ENCODE measurements around the gene CPSF3. TPM values are rescaled to one million over a fixed set of nuclear protein-coding genes. Genes with fewer than 3 reads are reported as not detected.
"Not testable (repeated sequence)": the region's sequence is repeated elsewhere in the genome, so short reads cannot be mapped to it uniquely, and the experiment has no call there.

CPSF3 gene
- total RNA-seq, 6 experiments from 2014 or later: 40.6 to 49.8 (median 44.5) TPM

DNA sequence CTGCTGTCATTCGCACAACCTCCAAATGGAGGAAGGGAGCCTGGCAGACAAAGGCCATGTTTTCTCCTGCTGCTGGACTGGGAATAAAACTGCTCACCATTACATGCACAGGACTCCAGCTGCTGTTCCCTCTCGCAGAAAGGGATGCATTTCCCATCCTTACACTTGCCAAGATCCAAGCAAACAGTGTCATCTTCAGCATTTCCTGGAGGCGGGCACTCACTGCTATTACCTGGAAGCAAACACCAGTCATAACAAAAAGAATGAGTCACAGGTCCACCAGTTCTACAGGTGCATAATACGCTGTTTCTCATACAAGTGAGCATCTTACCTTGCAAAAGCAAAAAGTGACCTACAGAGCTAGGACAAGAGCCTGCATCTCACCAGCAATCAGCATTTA is 73.6 kb downstream of the CPSF3 start:
- Mint-ChIP-seq H3K27ac (no peak overlapping the region), H3K27me3 (ENCODE audit: insufficient read depth) (peaks cover 2% of the 10 kb centered on the region), H3K4me3 (no peak overlapping the region), H3K9me3 (no peaks in the 10 kb centered on the region), H3K36me3 (ENCODE audit: low read depth) (peaks cover 46% of the 10 kb centered on the region), H3K4me1 (ENCODE audit: low read depth) (peaks cover 12% of the 10 kb centered on the region)
- DNase-seq: no peak
- TF ChIP-seq, protein P1, sequence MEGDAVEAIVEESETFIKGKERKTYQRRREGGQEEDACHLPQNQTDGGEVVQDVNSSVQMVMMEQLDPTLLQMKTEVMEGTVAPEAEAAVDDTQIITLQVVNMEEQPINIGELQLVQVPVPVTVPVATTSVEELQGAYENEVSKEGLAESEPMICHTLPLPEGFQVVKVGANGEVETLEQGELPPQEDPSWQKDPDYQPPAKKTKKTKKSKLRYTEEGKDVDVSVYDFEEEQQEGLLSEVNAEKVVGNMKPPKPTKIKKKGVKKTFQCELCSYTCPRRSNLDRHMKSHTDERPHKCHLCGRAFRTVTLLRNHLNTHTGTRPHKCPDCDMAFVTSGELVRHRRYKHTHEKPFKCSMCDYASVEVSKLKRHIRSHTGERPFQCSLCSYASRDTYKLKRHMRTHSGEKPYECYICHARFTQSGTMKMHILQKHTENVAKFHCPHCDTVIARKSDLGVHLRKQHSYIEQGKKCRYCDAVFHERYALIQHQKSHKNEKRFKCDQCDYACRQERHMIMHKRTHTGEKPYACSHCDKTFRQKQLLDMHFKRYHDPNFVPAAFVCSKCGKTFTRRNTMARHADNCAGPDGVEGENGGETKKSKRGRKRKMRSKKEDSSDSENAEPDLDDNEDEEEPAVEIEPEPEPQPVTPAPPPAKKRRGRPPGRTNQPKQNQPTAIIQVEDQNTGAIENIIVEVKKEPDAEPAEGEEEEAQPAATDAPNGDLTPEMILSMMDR (IDR thresholded peaks at IDR 0.05): no peak

DNA sequence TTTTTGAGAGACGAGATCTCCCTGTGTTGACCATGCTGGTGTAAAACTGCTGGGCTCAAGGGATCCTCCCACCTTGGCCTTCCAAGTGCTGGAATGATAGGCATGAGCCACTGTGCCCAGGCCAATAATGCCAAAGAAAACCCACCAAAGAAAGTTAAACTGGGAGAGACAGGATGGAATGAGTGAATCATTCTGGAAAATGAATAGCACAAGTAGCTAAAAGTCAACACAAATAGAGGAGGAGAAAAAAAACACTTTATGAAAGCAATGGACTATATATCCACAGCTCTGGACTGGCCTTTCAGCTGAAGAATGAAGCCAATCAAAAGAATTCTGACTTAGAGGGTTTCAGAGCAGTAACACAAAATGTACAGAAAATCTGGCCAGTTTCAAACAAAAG is 74.8 kb downstream of the CPSF3 start:
- Mint-ChIP-seq H3K27me3 (ENCODE audit: insufficient read depth) (peaks cover 2% of the 10 kb centered on the region), H3K27ac (peak overlapping the region; percentile 63), H3K4me1 (ENCODE audit: low read depth) (peaks cover 12% of the 10 kb centered on the region), H3K4me3 (no peak overlapping the region), H3K9me3 (no peaks in the 10 kb centered on the region), H3K36me3 (ENCODE audit: low read depth) (peaks cover 45% of the 10 kb centered on the region)
- peak; percentile 41 for DNase-seq
- TF ChIP-seq, protein P1 (IDR thresholded peaks at IDR 0.05): no peak

DNA sequence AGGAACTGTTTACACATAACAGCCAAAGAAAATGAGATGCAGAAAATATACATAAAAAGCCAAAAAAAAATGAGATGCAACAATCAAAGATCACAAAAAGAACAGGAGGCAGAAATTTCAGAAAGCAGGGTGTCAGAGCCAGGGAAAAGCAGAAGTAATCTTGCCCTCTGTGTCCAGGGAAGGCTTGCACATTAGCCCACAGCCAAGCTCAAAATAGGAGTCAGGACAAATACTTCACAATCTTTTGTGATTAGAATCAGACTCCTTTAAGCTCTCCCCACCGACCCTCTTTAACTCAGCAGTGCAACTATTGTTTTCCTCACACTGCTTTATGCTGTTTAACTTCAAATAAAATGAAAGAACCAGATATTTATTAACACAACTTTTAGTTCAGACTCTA is 85.5 kb downstream of the CPSF3 start:
- Mint-ChIP-seq H3K27ac (peak overlapping the region; percentile 6; the same call in 1 of the 2 replicates), H3K4me1 (ENCODE audit: low read depth) (peaks cover 7% of the 10 kb centered on the region; the same call in 1 of the 2 replicates), H3K27me3 (ENCODE audit: insufficient read depth) (peaks cover 2% of the 10 kb centered on the region; the same call in 1 of the 2 replicates), H3K4me3 (no peak overlapping the region), H3K36me3 (ENCODE audit: low read depth) (peaks cover 25% of the 10 kb centered on the region), H3K9me3 (no peaks in the 10 kb centered on the region)
- TF ChIP-seq, protein P1 (IDR thresholded peaks at IDR 0.05): no peak
- no peak for DNase-seq

DNA sequence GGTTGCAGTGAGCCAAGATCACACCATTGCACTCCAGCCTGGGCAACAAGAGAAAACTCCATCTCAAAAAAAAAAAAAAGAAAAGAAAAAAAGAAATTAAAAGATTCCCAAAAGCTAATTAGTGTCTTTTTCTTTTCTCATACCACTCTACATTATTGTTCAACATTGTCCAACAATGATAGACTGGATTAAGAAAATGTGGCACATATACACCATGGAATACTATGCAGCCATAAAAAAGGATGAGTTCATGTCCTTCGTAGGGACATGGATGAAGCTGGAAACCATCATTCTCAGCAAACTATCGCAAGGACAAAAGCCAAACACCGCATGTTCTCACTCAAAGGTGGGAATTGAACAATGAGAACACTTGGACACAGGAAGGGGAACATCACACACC is 90.5 kb downstream of the CPSF3 start:
- H3K4me3 Mint-ChIP-seq; H3K27ac Mint-ChIP-seq; DNase-seq; H3K27me3 Mint-ChIP-seq (ENCODE audit: insufficient read depth); H3K4me1 Mint-ChIP-seq (ENCODE audit: low read depth); H3K9me3 Mint-ChIP-seq: not testable (repeated sequence)
- peaks cover 25% of the 10 kb centered on the region for H3K36me3 Mint-ChIP-seq (ENCODE audit: low read depth)

DNA sequence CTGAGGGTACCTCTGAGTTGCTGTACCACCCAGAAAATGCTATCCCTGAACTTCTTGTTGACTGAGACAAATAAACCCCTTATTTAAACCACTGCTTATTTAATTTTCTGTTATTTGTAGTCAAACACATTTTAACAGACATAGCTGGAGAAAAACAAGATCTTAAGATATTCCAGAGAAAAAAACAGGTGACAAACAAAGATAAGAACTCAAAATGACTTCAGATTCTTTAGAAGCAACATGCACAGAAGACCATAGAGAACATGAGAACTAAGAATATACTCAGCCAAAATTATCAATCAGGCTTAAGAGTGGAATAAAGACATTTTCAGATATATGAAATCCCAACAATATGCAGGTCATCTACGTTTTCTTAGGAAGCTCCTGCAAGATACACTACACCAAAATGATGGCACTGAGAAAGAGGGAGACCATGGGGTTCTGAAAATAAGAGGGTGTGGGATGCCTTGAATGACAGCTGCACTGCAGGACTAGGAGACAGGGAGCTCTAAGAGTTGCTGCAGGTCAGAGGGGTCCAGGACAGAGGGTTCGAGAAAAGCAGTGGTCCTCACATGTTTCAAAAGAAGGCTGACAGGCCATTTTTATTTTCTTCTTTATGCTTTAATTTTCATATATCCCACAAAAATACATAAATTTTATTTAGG is 93.8 kb downstream of the CPSF3 start:
- no peak for DNase-seq
- Mint-ChIP-seq H3K9me3 (no peaks in the 10 kb centered on the region), H3K27ac (no peak overlapping the region), H3K4me3 (no peak overlapping the region), H3K36me3 (ENCODE audit: low read depth) (peaks cover 29% of the 10 kb centered on the region), H3K27me3 (ENCODE audit: insufficient read depth) (no peaks in the 10 kb centered on the region), H3K4me1 (ENCODE audit: low read depth) (peaks cover 7% of the 10 kb centered on the region)
- TF ChIP-seq, protein P1 (IDR thresholded peaks at IDR 0.05): no peak

DNA sequence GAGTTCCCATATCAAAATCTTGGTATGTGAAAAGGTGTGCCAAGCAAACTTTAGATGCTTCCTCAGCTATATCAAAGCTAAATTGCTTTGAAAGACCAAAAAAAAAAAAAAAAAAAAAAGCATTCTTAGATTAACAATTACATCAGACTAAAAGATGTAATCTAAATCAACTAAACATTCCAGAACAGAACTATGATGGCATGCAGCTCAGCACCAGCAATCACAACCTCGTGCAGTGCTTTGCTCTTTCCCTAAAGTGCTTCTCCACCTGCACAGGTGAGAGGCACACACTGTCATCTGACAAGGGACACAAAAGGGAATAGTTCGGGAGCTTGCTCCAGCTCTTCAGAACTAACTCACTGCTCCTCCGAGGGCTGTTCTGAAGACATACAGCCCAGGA is 94.7 kb downstream of the CPSF3 start:
- peaks cover 7% of the 10 kb centered on the region for H3K4me1 Mint-ChIP-seq (ENCODE audit: low read depth)
- H3K4me3 Mint-ChIP-seq: no peak overlapping the region
- no peaks in the 10 kb centered on the region for H3K9me3 Mint-ChIP-seq
- DNase-seq: no peak
- no peaks in the 10 kb centered on the region for H3K27me3 Mint-ChIP-seq (ENCODE audit: insufficient read depth)
- TF ChIP-seq, protein P1 (IDR thresholded peaks at IDR 0.05): no peak
- H3K27ac Mint-ChIP-seq: no peak overlapping the region
- peaks cover 29% of the 10 kb centered on the region for H3K36me3 Mint-ChIP-seq (ENCODE audit: low read depth)
